ENCODE measurements around the gene ACER1. TPM values are rescaled to one million over a fixed set of nuclear protein-coding genes. Genes with fewer than 3 reads are reported as not detected.

ACER1 gene
- under 1 TPM in 2 of 8 experiments, not detected in 6; 0.21 to 0.38 TPM for total RNA-seq

- ATAC-seq (replicated peaks in 6 of 8): no peak
- Histone ChIP-seq H3K4me3 (no peak within 1 kb of the TSS), H3K27ac (no peak within 1 kb of the TSS), H3K4me1 (replicated peaks in 1 of 2) (no peaks in the 10 kb centered on the region)
- in situ Hi-C loops (cut with MboI; ENCODE audit: low pct_unique_long_range_greater_than_20kb in 2 of 9, low sequenced_read_pairs in 9 of 9, unreplicated experiment in 9 of 9): no loop called here
- WGBS, 10 experiments: 8 to 71% (median 39%) methylated on average over 1 to 9 of the region's 17 CpGs; no CpG with 5 or more reads in 6 of the 10 experiments
These were observed at the start of gene ACER1 for GRCh38 chr19:6333439-6333838. ACER1 (minus strand) TSS chr19:6333612; CDS start chr19:6333551, 61 bp downstream.

DNA sequence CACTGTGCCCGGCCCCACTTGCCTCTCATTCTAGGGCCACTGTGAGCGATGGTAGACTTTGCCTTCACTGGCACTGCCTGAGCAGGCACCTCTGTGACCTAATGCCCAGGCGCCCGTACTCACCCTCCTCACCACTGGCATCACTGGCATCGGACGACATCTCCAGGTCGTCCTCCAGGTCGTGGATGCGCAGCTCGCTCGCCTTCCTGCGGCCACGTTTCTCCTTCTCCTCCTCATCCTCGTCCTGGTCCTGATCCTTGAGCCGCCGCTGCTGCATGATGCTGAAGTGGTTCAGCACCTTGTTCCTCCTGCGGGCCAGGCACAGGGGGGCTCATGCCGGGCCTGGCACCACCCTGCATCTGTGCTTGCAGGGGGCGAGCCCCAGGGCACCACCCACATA, 49.8 kb upstream of the ACER1 start:
- H3K27ac ChIP-seq: no peak overlapping the region
- H3K4me1 ChIP-seq (replicated peaks in 1 of 2): no peaks in the 10 kb centered on the region
- in situ Hi-C loops (cut with MboI; ENCODE audit: low pct_unique_long_range_greater_than_20kb in 2 of 9, low sequenced_read_pairs in 9 of 9, unreplicated experiment in 9 of 9): no loop called here
- no peak for ATAC-seq (replicated peaks in 6 of 8)
- H3K4me3 ChIP-seq: no peak overlapping the region
- 96 to 100% (median 100%) methylated on average over 2 to 10 of the region's 19 CpGs; no CpG with 5 or more reads in 3 of the 10 experiments for WGBS, 10 experiments

DNA sequence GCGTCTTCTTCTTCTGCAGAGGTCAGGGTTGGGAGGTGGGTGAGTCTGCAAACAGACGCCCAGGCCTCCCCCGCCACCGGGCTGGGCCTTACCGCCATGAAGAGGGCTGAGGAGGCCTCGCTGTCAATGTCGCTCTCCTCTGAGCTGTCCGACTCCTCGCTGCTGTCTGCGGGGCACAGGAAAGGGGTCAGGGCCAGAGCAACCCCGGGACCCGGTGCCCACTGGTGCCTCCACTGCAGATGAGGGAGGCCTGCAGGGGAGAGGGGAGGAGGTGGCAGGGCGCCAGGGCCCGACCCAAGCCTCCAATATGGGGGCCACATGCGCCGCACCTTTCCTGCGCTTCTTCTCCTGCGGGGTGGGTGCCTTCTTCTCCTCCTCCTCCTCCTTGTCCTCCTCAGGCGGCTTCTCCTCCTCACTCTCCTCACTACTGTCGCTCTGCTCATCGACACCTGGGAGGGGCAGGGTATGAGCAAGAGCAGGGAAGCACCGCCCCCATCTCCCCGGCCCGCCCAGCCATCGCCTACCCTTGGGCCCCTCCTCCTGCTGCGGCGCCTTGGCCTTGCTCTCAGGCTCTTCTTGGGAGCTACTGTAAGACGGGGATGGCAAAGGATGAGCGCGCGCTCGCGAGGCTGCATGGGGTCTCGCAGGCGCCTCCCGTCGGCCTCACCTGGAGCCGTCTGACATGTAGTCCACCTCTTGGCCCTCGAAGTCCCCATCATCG, 47.8 kb upstream of the ACER1 start:
- in situ Hi-C loops (cut with MboI; ENCODE audit: low pct_unique_long_range_greater_than_20kb in 2 of 9, low sequenced_read_pairs in 9 of 9, unreplicated experiment in 9 of 9): no loop called here
- Histone ChIP-seq H3K27ac (no peak overlapping the region), H3K4me3 (no peak overlapping the region), H3K4me1 (replicated peaks in 1 of 2) (peaks cover 0 to 3% of the 10 kb centered on the region in 2 donors)
- WGBS, 10 experiments: 80 to 100% (median 100%) methylated on average over 1 to 2 of the region's 40 CpGs; no CpG with 5 or more reads in 7 of the 10 experiments
- ATAC-seq (replicated peaks in 6 of 8): peak in 4 of 8 experiments; percentile 7 to 25 (median 10)

DNA sequence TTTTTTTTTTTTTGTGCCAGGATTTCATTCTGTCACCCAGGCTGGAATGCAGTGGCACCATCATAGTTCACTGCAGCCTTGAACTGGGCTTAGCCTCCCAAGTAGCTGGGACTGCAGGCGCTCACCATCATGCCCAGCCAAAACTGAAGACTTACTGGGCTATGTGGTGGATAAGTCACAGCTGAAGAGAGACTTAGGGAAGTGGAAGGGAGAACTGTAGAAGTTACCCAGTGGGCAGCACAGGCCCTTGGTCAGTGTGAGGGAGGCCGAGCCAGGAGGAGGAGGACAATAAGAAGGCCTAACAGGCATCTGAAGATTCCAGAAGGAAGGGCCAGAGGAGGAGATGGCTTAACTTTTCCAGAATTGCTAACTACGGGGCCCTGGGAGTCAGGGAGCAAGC, 46.3 kb upstream of the ACER1 start:
- in situ Hi-C loops (cut with MboI; ENCODE audit: low pct_unique_long_range_greater_than_20kb in 2 of 9, low sequenced_read_pairs in 9 of 9, unreplicated experiment in 9 of 9): no loop called here
- no peak overlapping the region for H3K27ac ChIP-seq
- 100% methylated on average over 1 to 2 of the region's 3 CpGs; no CpG with 5 or more reads in 7 of the 10 experiments for WGBS, 10 experiments
- no peak overlapping the region for H3K4me3 ChIP-seq
- peaks cover 0 to 3% of the 10 kb centered on the region in 2 donors for H3K4me1 ChIP-seq (replicated peaks in 1 of 2)
- no peak for ATAC-seq (replicated peaks in 6 of 8)

DNA sequence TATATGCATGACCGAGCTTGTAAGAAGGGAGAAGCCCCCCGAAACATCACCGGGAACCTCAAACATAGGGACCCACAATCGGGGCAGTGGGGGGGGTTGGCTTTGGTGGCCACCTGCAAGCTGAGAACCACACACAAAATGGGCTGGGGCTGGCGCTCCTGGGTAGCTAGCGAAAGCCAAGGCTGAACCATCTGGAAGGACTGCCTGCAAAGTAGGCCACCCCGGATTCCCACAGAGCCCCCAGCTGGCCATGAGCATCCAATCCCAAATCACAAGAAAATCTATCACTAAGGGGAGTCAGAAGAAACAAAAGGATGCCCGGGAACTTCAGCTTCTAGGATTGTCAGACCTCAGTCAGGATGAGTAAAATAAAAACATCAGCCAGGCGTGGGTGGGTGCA, 45.1 kb upstream of the ACER1 start:
- Histone ChIP-seq H3K4me1 (replicated peaks in 1 of 2) (peaks cover 5 to 9% of the 10 kb centered on the region in 2 donors), H3K4me3 (no peak overlapping the region), H3K27ac (no peak overlapping the region)
- peak in 1 of 8 experiments; percentile 15 for ATAC-seq (replicated peaks in 6 of 8)
- 83 to 91% (median 89%) methylated on average over 2 to 9 of the region's 9 CpGs; no CpG with 5 or more reads in 6 of the 10 experiments for WGBS, 10 experiments
- in situ Hi-C loops (cut with MboI; ENCODE audit: low pct_unique_long_range_greater_than_20kb in 2 of 9, low sequenced_read_pairs in 9 of 9, unreplicated experiment in 9 of 9): no loop called here

- ATAC-seq (replicated peaks in 6 of 8): peak in 1 of 8 experiments; percentile 23
- Histone ChIP-seq H3K4me3 (no peak overlapping the region), H3K27ac (no peak overlapping the region), H3K4me1 (replicated peaks in 1 of 2) (peaks cover 5 to 9% of the 10 kb centered on the region in 2 donors)
- 20 to 88% (median 73%) methylated on average over 2 to 4 of the region's 6 CpGs; no CpG with 5 or more reads in 5 of the 10 experiments for WGBS, 10 experiments
- in situ Hi-C loops (cut with MboI; ENCODE audit: low pct_unique_long_range_greater_than_20kb in 2 of 9, low sequenced_read_pairs in 9 of 9, unreplicated experiment in 9 of 9): no loop called here
These were observed 44.6 kb upstream of the ACER1 start for GRCh38 chr19:6378041-6378440.

DNA sequence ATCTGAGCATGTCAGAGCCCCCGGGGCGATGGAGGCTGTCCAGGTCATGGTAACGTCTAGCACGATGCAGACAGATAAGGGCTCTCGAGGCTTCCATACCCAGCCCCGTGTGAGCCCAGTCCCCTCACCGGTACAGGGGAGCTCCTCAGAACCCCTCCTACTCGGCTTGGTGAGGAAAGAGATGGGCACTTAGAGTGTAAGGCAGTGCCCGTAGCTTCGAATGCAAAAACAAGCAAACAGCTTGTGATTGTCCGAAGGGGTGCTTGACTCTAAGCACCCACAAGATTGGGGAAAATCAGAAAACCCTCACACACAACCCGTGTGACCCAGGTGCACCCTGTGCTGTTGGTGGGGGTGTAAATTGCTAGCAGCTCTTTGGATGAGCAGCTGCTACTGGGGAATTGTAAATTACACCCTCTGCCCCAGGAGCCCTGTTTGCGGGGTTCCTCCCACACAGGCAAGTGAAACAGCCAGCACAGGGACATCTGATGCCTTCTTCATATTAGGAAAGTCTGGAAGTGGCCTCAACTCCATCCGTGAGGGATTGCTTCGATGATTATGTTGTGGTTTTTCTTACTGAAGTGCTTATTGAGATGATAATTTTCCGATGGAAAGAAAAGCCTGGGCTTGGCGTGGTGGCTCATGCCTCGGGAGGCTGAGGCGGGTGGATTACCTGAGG, 43.2 kb upstream of the ACER1 start:
- 62 to 100% (median 80%) methylated on average over 1 to 13 of the region's 19 CpGs; no CpG with 5 or more reads in 3 of the 10 experiments for WGBS, 10 experiments
- Histone ChIP-seq H3K4me1 (replicated peaks in 1 of 2) (peaks cover 9 to 14% of the 10 kb centered on the region in 2 donors), H3K27ac (no peak overlapping the region), H3K4me3 (no peak overlapping the region)
- in situ Hi-C loops (cut with MboI; ENCODE audit: low pct_unique_long_range_greater_than_20kb in 2 of 9, low sequenced_read_pairs in 9 of 9, unreplicated experiment in 9 of 9): no loop called here
- no peak for ATAC-seq (replicated peaks in 6 of 8)

- no peak within 1 kb of the TSS for H3K27ac ChIP-seq
- 90% methylated on average over 2 of the region's 25 CpGs; no CpG with 5 or more reads in 9 of the 10 experiments for WGBS, 10 experiments
- peaks cover 9 to 14% of the 10 kb centered on the region in 2 donors for H3K4me1 ChIP-seq (replicated peaks in 1 of 2)
- no peak within 1 kb of the TSS for H3K4me3 ChIP-seq
- in situ Hi-C loops (cut with MboI; ENCODE audit: low pct_unique_long_range_greater_than_20kb in 2 of 9, low sequenced_read_pairs in 9 of 9, unreplicated experiment in 9 of 9): no loop called here
- ATAC-seq (replicated peaks in 6 of 8): no peak
These were observed 42.1 kb upstream of the ACER1 start, which contains the start of gene PSPN for GRCh38 chr19:6375411-6376010. PSPN (minus strand) TSS chr19:6375933; CDS start chr19:6375849, 84 bp downstream.

DNA sequence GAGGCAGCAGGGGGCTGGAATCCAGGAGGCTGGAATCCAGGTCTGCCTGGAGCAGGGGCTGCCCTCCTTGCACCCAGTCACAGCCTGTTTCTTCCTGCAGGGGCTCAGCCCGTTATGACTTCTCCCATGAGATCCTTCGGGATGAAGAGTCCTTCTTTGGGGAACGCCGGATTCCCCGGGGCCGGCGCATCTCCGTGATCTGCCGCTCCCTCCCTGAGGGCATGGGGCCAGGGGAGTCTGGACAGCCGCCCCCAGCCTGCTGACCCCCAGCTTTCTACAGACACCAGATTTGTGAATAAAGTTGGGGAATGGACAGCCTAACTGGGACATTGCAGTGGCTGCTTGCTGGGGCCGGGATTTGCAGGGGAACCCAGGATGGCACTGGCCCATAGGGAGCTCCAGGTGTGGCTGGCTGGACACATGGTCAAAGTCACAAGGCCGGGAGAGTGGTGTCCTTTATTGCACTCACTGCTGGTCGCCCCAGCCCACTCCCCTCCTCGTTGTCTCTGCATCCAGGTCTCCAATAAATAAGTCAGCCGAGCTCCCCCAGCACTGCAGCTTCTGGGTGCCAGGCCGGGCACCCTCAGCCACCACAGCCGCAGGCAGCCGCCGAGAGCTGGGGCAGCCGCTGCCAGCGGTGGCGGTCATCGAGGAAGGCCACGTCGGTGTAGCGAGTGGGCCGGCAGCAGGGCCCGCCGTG, 41.4 kb upstream of the ACER1 start:
- H3K4me3 ChIP-seq: no peak overlapping the region
- in situ Hi-C loops (cut with MboI; ENCODE audit: low pct_unique_long_range_greater_than_20kb in 2 of 9, low sequenced_read_pairs in 9 of 9, unreplicated experiment in 9 of 9): no loop called here

GRCh38 chr19:6374161-6374709, 40.8 kb upstream of the ACER1 start:
- in situ Hi-C loops (cut with MboI; ENCODE audit: low pct_unique_long_range_greater_than_20kb in 2 of 9, low sequenced_read_pairs in 9 of 9, unreplicated experiment in 9 of 9): no loop called here
- 40 to 100% (median 78%) methylated on average over 1 to 5 of the region's 29 CpGs; no CpG with 5 or more reads in 6 of the 10 experiments for whole genome bisulfite sequencing, 10 experiments

More for the DNA sequence above, 41.4 kb upstream of the ACER1 start:
- 70 to 100% (median 85%) methylated on average over 2 to 3 of the region's 29 CpGs; no CpG with 5 or more reads in 6 of the 10 experiments for WGBS, 10 experiments
- Histone ChIP-seq H3K4me1 (replicated peaks in 1 of 2) (peaks cover 9 to 14% of the 10 kb centered on the region in 2 donors), H3K27ac (no peak overlapping the region)
- ATAC-seq (replicated peaks in 6 of 8): no peak

GRCh38 chr19:6373813-6374108, 40.3 kb upstream of the ACER1 start:
- H3K4me1 ChIP-seq (replicated peaks in 1 of 2): peaks cover 9 to 14% of the 10 kb centered on the region in 2 donors
- no CpG with 5 or more reads among the region's 5 CpGs for WGBS, 10 experiments
- H3K4me3 ChIP-seq: peak overlapping the region; percentile 65 to 95 (median 90)
- H3K27ac ChIP-seq: peak overlapping the region; percentile 75 to 77
- peak in 2 of 8 experiments; percentile 0 to 2 for ATAC-seq (replicated peaks in 6 of 8)
- in situ Hi-C loops (cut with MboI; ENCODE audit: low pct_unique_long_range_greater_than_20kb in 2 of 9, low sequenced_read_pairs in 9 of 9, unreplicated experiment in 9 of 9): no loop called here

More at GRCh38 chr19:6374161-6374709, 40.8 kb upstream of the ACER1 start:
- no peak for ATAC-seq (replicated peaks in 6 of 8)
- Histone ChIP-seq H3K4me3 (peak overlapping the region in 4 of 5 donors; percentile 65 to 93 (median 87)), H3K4me1 (replicated peaks in 1 of 2) (peaks cover 9 to 14% of the 10 kb centered on the region in 2 donors), H3K27ac (peak overlapping the region; percentile 75 to 77)

GRCh38 chr19:6373096-6373812, 39.8 kb upstream of the ACER1 start:
- Histone ChIP-seq H3K4me3 (peak overlapping the region; percentile 65 to 95 (median 90)), H3K4me1 (replicated peaks in 1 of 2) (peaks cover 9 to 14% of the 10 kb centered on the region in 2 donors), H3K27ac (peak overlapping the region; percentile 98 to 99)
- in situ Hi-C loops (cut with MboI; ENCODE audit: low pct_unique_long_range_greater_than_20kb in 2 of 9, low sequenced_read_pairs in 9 of 9, unreplicated experiment in 9 of 9): no loop called here
- ATAC-seq (replicated peaks in 6 of 8): peak; percentile 59 to 80 (median 72)
- no CpG with 5 or more reads among the region's 53 CpGs for WGBS, 10 experiments
